CD4-positive, alpha-beta T cell treated with Interleukin-4 for 1 hour (primary cell): ENCODE measurements around the gene TMEM80.
A peak's percentile ranks its signal among the peaks of the same experiment; 100 is the strongest.
"Not testable (repeated sequence)": the region's sequence is repeated elsewhere in the genome, so short reads cannot be mapped to it uniquely, and the experiment has no call there.

Experiments used
- DNase-seq, 2 donors: peaks; one replicate each; pipeline ENCODE4 v3.0.0-alpha.2; 2020 to 2022

TMEM80 gene

GRCh38 chr11:695538-696248 lies at the start of gene TMEM80:
Gene TMEM80, plus strand, starts transcription at chr11:695816. Its CDS starts 12 bp downstream, at chr11:695828.
- DNase-seq: peak; percentile 98

GRCh38 chr11:646214-646613 lies 49.4 kb upstream of the TMEM80 start:
- no peak for DNase-seq

GRCh38 chr11:647672-648158 lies 47.9 kb upstream of the TMEM80 start:
- not testable (repeated sequence) for DNase-seq

- DNase-seq: no peak
Measured at GRCh38 chr11:650482-650881, 45.1 kb upstream of the TMEM80 start.

- peak in 1 of 2 donors; percentile 17 for DNase-seq
Measured at GRCh38 chr11:653136-653535, 42.5 kb upstream of the TMEM80 start.

GRCh38 chr11:653837-654236 lies 41.8 kb upstream of the TMEM80 start:
- no peak for DNase-seq

GRCh38 chr11:654444-654843 lies 41.2 kb upstream of the TMEM80 start:
- DNase-seq: not testable (repeated sequence)

- no peak for DNase-seq
Measured at GRCh38 chr11:655036-655726, 40.4 kb upstream of the TMEM80 start.

GRCh38 chr11:656426-656825 lies 39.2 kb upstream of the TMEM80 start:
- DNase-seq: no peak

- no peak for DNase-seq
Measured at GRCh38 chr11:656866-657265, 38.8 kb upstream of the TMEM80 start.

- DNase-seq: no peak
Measured at GRCh38 chr11:657691-658126, 37.9 kb upstream of the TMEM80 start.

GRCh38 chr11:659532-660085 lies 36.0 kb upstream of the TMEM80 start:
- DNase-seq: no peak

- DNase-seq: no peak
Measured at GRCh38 chr11:660281-660680, 35.3 kb upstream of the TMEM80 start.

GRCh38 chr11:660681-661444 lies 34.8 kb upstream of the TMEM80 start:
- no peak for DNase-seq

GRCh38 chr11:662689-663274 lies 32.8 kb upstream of the TMEM80 start:
- DNase-seq: peak; percentile 43 to 55

GRCh38 chr11:665062-665703 lies 30.4 kb upstream of the TMEM80 start:
- no peak for DNase-seq

GRCh38 chr11:665704-666281 lies 29.8 kb upstream of the TMEM80 start:
- DNase-seq: no peak

GRCh38 chr11:673866-674265 lies 21.8 kb upstream of the TMEM80 start:
- no peak for DNase-seq

- no peak for DNase-seq
Measured at GRCh38 chr11:674406-674805, 21.2 kb upstream of the TMEM80 start.

GRCh38 chr11:678297-678696 lies 17.3 kb upstream of the TMEM80 start:
- no peak for DNase-seq

GRCh38 chr11:679271-680207 lies 16.1 kb upstream of the TMEM80 start:
- DNase-seq: no peak
